Stomach (tissue), 4 donors: ENCODE measurements around the gene PPHLN1.

ENCODE experiments used
- EP300 ChIP-seq: sonication (generic); formaldehyde crosslinking; IDR thresholded peaks from one replicate; pipeline ENCODE4 v1.6.1; 2017; ENCODE audit warnings: antibody characterized with exemption
- POLR2A ChIP-seq, 4 donors: fragments of 450-650 bp; IDR thresholded peaks; one replicate each; pipeline ENCODE4 v1.6.1; 2016; ENCODE audit warnings: antibody characterized with exemption in 4 of 4, control low read depth in 2 of 4, mild to moderate bottlenecking in 1 of 4, moderate library complexity in 1 of 4
- POLR2AphosphoS5 ChIP-seq, 3 donors: sonication (generic); formaldehyde crosslinking; IDR thresholded peaks; one replicate each; pipeline ENCODE4 v1.6.1; 2016; ENCODE audit warnings: antibody characterized with exemption in 3 of 3
- TF ChIP-seq, protein P1 (sequence below), 7 experiments: fragments of 450-650 bp in 4 of 7; fragments of 200-600 bp in 3 of 7; sonication (generic) in 3 of 7; IDR thresholded peaks; one replicate each; pipeline ENCODE4 v1.5.1; 2016 to 2019; ENCODE audit warnings: antibody characterized with exemption in 7 of 7, control low read depth in 2 of 7, mild to moderate bottlenecking in 1 of 7

- no peak for TF ChIP-seq POLR2A (IDR thresholded peaks at IDR 0.05)
- TF ChIP-seq, protein P1, sequence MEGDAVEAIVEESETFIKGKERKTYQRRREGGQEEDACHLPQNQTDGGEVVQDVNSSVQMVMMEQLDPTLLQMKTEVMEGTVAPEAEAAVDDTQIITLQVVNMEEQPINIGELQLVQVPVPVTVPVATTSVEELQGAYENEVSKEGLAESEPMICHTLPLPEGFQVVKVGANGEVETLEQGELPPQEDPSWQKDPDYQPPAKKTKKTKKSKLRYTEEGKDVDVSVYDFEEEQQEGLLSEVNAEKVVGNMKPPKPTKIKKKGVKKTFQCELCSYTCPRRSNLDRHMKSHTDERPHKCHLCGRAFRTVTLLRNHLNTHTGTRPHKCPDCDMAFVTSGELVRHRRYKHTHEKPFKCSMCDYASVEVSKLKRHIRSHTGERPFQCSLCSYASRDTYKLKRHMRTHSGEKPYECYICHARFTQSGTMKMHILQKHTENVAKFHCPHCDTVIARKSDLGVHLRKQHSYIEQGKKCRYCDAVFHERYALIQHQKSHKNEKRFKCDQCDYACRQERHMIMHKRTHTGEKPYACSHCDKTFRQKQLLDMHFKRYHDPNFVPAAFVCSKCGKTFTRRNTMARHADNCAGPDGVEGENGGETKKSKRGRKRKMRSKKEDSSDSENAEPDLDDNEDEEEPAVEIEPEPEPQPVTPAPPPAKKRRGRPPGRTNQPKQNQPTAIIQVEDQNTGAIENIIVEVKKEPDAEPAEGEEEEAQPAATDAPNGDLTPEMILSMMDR (IDR thresholded peaks at IDR 0.05), result no peak
- TF ChIP-seq POLR2AphosphoS5 (IDR thresholded peaks at IDR 0.05), result no peak
- no peak for TF ChIP-seq EP300
Observed at GRCh38 chr12:42286741-42287140, 39.2 kb upstream of the PPHLN1 start.
